ENCODE measurements around the gene DOCK6.

GRCh38 chr19:11256189-11256588 lies 6.1 kb downstream of the DOCK6 start:
- no peak for TF ChIP-seq CTCF (IDR thresholded peaks at IDR 0.05)
- TF ChIP-seq POLR2A (IDR thresholded peaks at IDR 0.05) = no peak
